ENCODE measurements around the gene CDH4. TPM values are rescaled to one million over a fixed set of nuclear protein-coding genes. Genes with fewer than 3 reads are reported as not detected.
A peak's percentile ranks its signal among the peaks of the same experiment; 100 is the strongest.

Gene CDH4
- total and polyA plus RNA-seq, 2 of the 8 experiments (the other 6 are each of a cell fraction or from before 2014, with no cell fraction given) = 4.3 to 7.9 TPM

DNA sequence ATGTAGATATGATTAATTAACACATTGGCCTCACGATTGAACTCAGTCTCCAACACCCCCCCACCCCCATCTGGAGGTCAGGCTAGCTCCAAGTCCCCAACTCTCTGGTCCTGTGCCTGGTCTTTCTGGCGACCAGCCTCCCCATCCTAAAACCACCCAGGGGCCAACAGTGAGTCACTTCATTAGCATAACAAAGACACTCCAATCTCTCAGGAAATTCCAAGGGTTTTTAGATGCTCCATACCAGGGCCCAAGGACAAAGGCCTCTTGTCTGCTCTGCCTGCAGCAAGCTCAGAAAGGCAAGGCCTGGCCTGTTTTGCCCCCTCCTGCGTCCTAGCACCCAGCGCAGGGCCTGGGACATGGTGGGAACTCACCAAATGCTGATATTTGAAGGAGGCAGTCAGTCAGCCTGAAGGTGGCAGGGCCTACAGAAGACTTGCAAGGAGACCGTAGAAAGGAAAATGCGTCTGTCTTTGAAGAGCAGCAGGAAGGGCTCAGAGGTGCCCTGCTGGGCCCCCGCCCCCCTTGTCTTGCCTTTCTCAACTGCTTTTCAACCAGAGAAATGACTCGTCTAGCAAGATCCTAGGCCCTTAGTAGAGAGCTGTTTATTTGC is 184.7 kb downstream of the CDH4 start (continued):
- TF ChIP-seq MAX (IDR thresholded peaks at IDR 0.05) (peak; percentile 57; the same call in 1 of the 2 replicates), RBBP5 (IDR thresholded peaks at IDR 0.05; ENCODE audit: borderline replicate concordance, low read depth, low read length) (peak; percentile 97), HDAC6 (IDR thresholded peaks at IDR 0.05; ENCODE audit: low read depth, low read length) (no peak), SIRT6 (IDR thresholded peaks at IDR 0.05; ENCODE audit: low read length) (no peak), ATF2 (IDR thresholded peaks at IDR 0.05; ENCODE audit: low read length) (peak; percentile 81; the same call in 1 of the 2 replicates), TCF12 (IDR thresholded peaks at IDR 0.05; ENCODE audit: low read depth, low read length) (peak; percentile 69; the same call in 1 of the 2 replicates), POLR2A (IDR thresholded peaks at IDR 0.05; ENCODE audit: control extremely low read depth in 1 of 2, low read depth in 2 of 2, low read length in 2 of 2) (peak; percentile 77 to 82), YY1 (IDR thresholded peaks at IDR 0.05; ENCODE audit: low read depth, low read length) (0 out of 2 replicates have a peak, but pooled peaks have one; percentile 17), TAF1 (IDR thresholded peaks at IDR 0.05; ENCODE audit: low read depth, low read length) (peak; percentile 72; the same call in 1 of the 2 replicates), NANOG (IDR thresholded peaks at IDR 0.05; ENCODE audit: insufficient read depth, low read depth, low read length, poor library complexity, severe bottlenecking) (peak; percentile 84), JUND (IDR thresholded peaks at IDR 0.05; ENCODE audit: low read length) (peak; percentile 100), BRCA1 (IDR thresholded peaks at IDR 0.05; ENCODE audit: low read depth, low read length) (no peak; the same call in 1 of the 2 replicates), CEBPB (IDR thresholded peaks at IDR 0.05; ENCODE audit: low read depth, low read length) (no peak), USF2 (IDR thresholded peaks at IDR 0.05; ENCODE audit: low read length) (no peak), SUZ12 (IDR thresholded peaks at IDR 0.05; ENCODE audit: low read length) (no peak), TBP (IDR thresholded peaks at IDR 0.05; ENCODE audit: low read depth, low read length) (peak; percentile 87), CREB1 (IDR thresholded peaks at IDR 0.05) (peak; percentile 27), SAP30 (IDR thresholded peaks at IDR 0.05; ENCODE audit: insufficient read depth, insufficient replicate concordance, low read length) (no peak), RNF2 (IDR thresholded peaks at IDR 0.05; ENCODE audit: borderline replicate concordance, low read depth, low read length, missing control alignments, poor library complexity, severe bottlenecking) (no peak), POU5F1 (IDR thresholded peaks at IDR 0.05; ENCODE audit: low read depth, low read length) (peak; percentile 96), KDM5A (IDR thresholded peaks at IDR 0.05; ENCODE audit: low read length) (no peak), SRF (IDR thresholded peaks at IDR 0.05; ENCODE audit: low read depth, low read length) (no peak), SIX5 (IDR thresholded peaks at IDR 0.05; ENCODE audit: low read depth, low read length) (no peak)

All from H1 (cell line).